ENCODE results near the gene APBA2. TPM values are rescaled to one million over a fixed set of nuclear protein-coding genes. Genes with fewer than 3 reads are reported as not detected.
"Not testable (repeated sequence)": the region's sequence is repeated elsewhere in the genome, so short reads cannot be mapped to it uniquely, and the experiment has no call there.

APBA2 gene
- total RNA-seq, 1 donor = 7.5 TPM

GRCh38 chr15:28876845-28877185 lies 9.0 kb upstream of the APBA2 start:
- DNase-seq (ENCODE audit: low read depth in 2 of 3, low spot score in 2 of 3) = no peak

- no peak for DNase-seq (ENCODE audit: low read depth in 2 of 3, low spot score in 2 of 3)
These were observed 7.6 kb upstream of the APBA2 start for GRCh38 chr15:28878209-28878608.

GRCh38 chr15:28879551-28879950 lies 6.2 kb upstream of the APBA2 start:
- no peak for DNase-seq (ENCODE audit: low read depth in 2 of 3, low spot score in 2 of 3)

- DNase-seq (ENCODE audit: low read depth in 2 of 3, low spot score in 2 of 3) = no peak
These were observed 5.1 kb upstream of the APBA2 start for GRCh38 chr15:28880680-28881079.

GRCh38 chr15:28881170-28881569 lies 4.6 kb upstream of the APBA2 start:
- no peak for DNase-seq (ENCODE audit: low read depth in 2 of 3, low spot score in 2 of 3)

- no peak for DNase-seq (ENCODE audit: low read depth in 2 of 3, low spot score in 2 of 3)
These were observed 4.2 kb upstream of the APBA2 start for GRCh38 chr15:28881600-28881999.

- no peak for DNase-seq (ENCODE audit: low read depth in 2 of 3, low spot score in 2 of 3)
These were observed 1.4 kb upstream of the APBA2 start for GRCh38 chr15:28884151-28884940.

GRCh38 chr15:28885128-28885629 lies 595 bp upstream of the APBA2 start:
- DNase-seq (ENCODE audit: low read depth in 2 of 3, low spot score in 2 of 3) = no peak

GRCh38 chr15:28886431-28887338 lies 911 bp downstream of the APBA2 start:
- peak in 1 of 3 donors; percentile 18 for DNase-seq (ENCODE audit: low read depth in 2 of 3, low spot score in 2 of 3)

GRCh38 chr15:28887339-28888174 lies 1.8 kb downstream of the APBA2 start:
- DNase-seq (ENCODE audit: low read depth in 2 of 3, low spot score in 2 of 3) = no peak

GRCh38 chr15:28888302-28888894 lies 2.6 kb downstream of the APBA2 start:
- DNase-seq (ENCODE audit: low read depth in 2 of 3, low spot score in 2 of 3) = no peak

GRCh38 chr15:28888900-28889299 lies 3.1 kb downstream of the APBA2 start:
- DNase-seq (ENCODE audit: low read depth in 2 of 3, low spot score in 2 of 3) = no peak

GRCh38 chr15:28889346-28889745 lies 3.6 kb downstream of the APBA2 start:
- no peak for DNase-seq (ENCODE audit: low read depth in 2 of 3, low spot score in 2 of 3)

- not testable (repeated sequence) for DNase-seq (ENCODE audit: low read depth in 2 of 3, low spot score in 2 of 3)
These were observed 4.1 kb downstream of the APBA2 start for GRCh38 chr15:28889871-28890270.

GRCh38 chr15:28890291-28890690 lies 4.5 kb downstream of the APBA2 start:
- DNase-seq (ENCODE audit: low read depth in 2 of 3, low spot score in 2 of 3) = not testable (repeated sequence)

- no peak for DNase-seq (ENCODE audit: low read depth in 2 of 3, low spot score in 2 of 3)
These were observed 5.1 kb downstream of the APBA2 start for GRCh38 chr15:28890711-28891495.

- no peak for DNase-seq (ENCODE audit: low read depth in 2 of 3, low spot score in 2 of 3)
These were observed 5.8 kb downstream of the APBA2 start for GRCh38 chr15:28891588-28891987.

GRCh38 chr15:28892789-28893610 lies 7.2 kb downstream of the APBA2 start:
- no peak for DNase-seq (ENCODE audit: low read depth in 2 of 3, low spot score in 2 of 3)

GRCh38 chr15:28894631-28895030 lies 8.9 kb downstream of the APBA2 start:
- no peak for DNase-seq (ENCODE audit: low read depth in 2 of 3, low spot score in 2 of 3)

All from hematopoietic multipotent progenitor cell (in vitro differentiated cells).